OCI-LY7 (cell line): Measurements from ENCODE around the gene ASB11. TPM values are rescaled to one million over a fixed set of nuclear protein-coding genes. Genes with fewer than 3 reads are reported as not detected.

Experiments used
- BruUV-seq: library from RNA; stranded (reverse); fragments of 400-500 nt; replicated peaks from 2 replicates; lab custom pipeline; 2021; lab: Mats Ljungman, UMichigan
- CTCF ChIA-PET: fragments of 300-600 bp; sonication (Branson Sonifier 250); formaldehyde crosslinking; loops from one replicate; lab custom pipeline; 2022; ENCODE audit warnings: antibody characterized with exemption; ENCODE audit not compliant: unreplicated experiment; lab: Charles Lee
- POLR2A ChIA-PET: fragments of 300-600 bp; sonication (Branson Sonifier 250); formaldehyde crosslinking; loops from one replicate; lab custom pipeline; 2022; ENCODE audit warnings: antibody characterized with exemption; lab: Charles Lee
- DNase-seq: peaks from one replicate; pipeline ENCODE4 v3.0.0-alpha.2; 2015; ENCODE audit warnings: low spot score
- H2AFZ ChIP-seq: fragments of 200-600 bp; sonication (generic), shearing (Covaris generic); 2 replicates; pipeline ENCODE4 v1.6.1; 2014; ENCODE audit warnings: mild to moderate bottlenecking, antibody characterized with exemption, low read length, moderate library complexity
- H3K27ac ChIP-seq: fragments of 200-600 bp; sonication (generic); 2 replicates; pipeline ENCODE4 v1.5.1; 2014; ENCODE audit warnings: mixed run types, low read depth, mild to moderate bottlenecking, moderate library complexity, low read length, inconsistent platforms; ENCODE audit not compliant: poor library complexity, severe bottlenecking
- H3K36me3 ChIP-seq: fragments of 200-600 bp; sonication (generic); 2 replicates; pipeline ENCODE4 v1.6.1; 2014; ENCODE audit warnings: mild to moderate bottlenecking, antibody characterized with exemption, low read length, moderate library complexity, mixed read lengths; ENCODE audit not compliant: insufficient read depth
- H3K4me1 ChIP-seq: fragments of 200-600 bp; sonication (generic); 2 replicates; pipeline ENCODE4 v1.5.1; 2014; ENCODE audit warnings: mild to moderate bottlenecking, low read length; ENCODE audit not compliant: insufficient read depth, poor library complexity, severe bottlenecking
- H3K4me2 ChIP-seq: fragments of 200-600 bp; sonication (generic); 2 replicates; pipeline ENCODE4 v1.6.1; 2014; ENCODE audit warnings: mild to moderate bottlenecking, low read length
- H3K4me3 ChIP-seq: fragments of 200-600 bp; sonication (generic); 2 replicates; pipeline ENCODE4 v1.5.1; 2014; ENCODE audit warnings: mild to moderate bottlenecking, low read depth, low read length; ENCODE audit not compliant: poor library complexity, severe bottlenecking
- H3K79me2 ChIP-seq: fragments of 200-600 bp; sonication (generic); 2 replicates; pipeline ENCODE4 v1.6.1; 2016; ENCODE audit warnings: low read depth, mild to moderate bottlenecking, low read length, moderate library complexity, mixed read lengths; ENCODE audit not compliant: insufficient read depth
- H3K9me2 ChIP-seq: fragments of 200-600 bp; sonication (generic); 2 replicates; pipeline ENCODE4 v1.6.1; 2016; ENCODE audit warnings: mild to moderate bottlenecking, low read length, mixed read lengths; ENCODE audit not compliant: insufficient read depth
- H3K9me3 ChIP-seq: fragments of 200-600 bp; sonication (generic); 2 replicates; pipeline ENCODE4 v1.6.1; 2014; ENCODE audit warnings: mild to moderate bottlenecking, mixed run types, low read length, mixed read lengths
- H4K20me1 ChIP-seq: fragments of 200-600 bp; sonication (generic); 2 replicates; pipeline ENCODE4 v1.6.1; 2014; ENCODE audit warnings: mild to moderate bottlenecking, antibody characterized with exemption, low read length, moderate library complexity, mixed read lengths; ENCODE audit not compliant: insufficient read depth
- EZH2phosphoT487 ChIP-seq: fragments of 200-600 bp; sonication (generic); IDR thresholded peaks from 2 replicates; pipeline ENCODE4 v1.6.1; 2018; ENCODE audit warnings: low read depth, borderline replicate concordance, mild to moderate bottlenecking, mixed run types, antibody characterized with exemption, low read length, moderate library complexity, mixed read lengths
- intact Hi-C: fragments of 100-400 bp; cut with micrococcal nuclease; formaldehyde crosslinking; loops from one replicate; pipeline ENCODE4 v1.10.0; 2022; ENCODE audit not compliant: unreplicated experiment
- total RNA-seq, 2 experiments: library from RNA; depleted of rRNA in 1 of 2; stranded (reverse); fragments of >200 nt in 1 of 2; shearing (Covaris generic) in 1 of 2; gene quantifications; 2 replicates each; pipeline ENCODE4 v1.2.3, GENCODE V29; 2014 to 2022
- TF ChIP-seq, protein P1 (sequence below): fragments of 200-600 bp; sonication (generic); conservative IDR thresholded peaks from 2 replicates; pipeline ENCODE4 v1.5.1; 2014; ENCODE audit warnings: mild to moderate bottlenecking, antibody characterized with exemption, low read length, moderate library complexity, mixed read lengths

The ASB11 gene
- total RNA-seq, 2 experiments from 2014 or later: not detected

DNA sequence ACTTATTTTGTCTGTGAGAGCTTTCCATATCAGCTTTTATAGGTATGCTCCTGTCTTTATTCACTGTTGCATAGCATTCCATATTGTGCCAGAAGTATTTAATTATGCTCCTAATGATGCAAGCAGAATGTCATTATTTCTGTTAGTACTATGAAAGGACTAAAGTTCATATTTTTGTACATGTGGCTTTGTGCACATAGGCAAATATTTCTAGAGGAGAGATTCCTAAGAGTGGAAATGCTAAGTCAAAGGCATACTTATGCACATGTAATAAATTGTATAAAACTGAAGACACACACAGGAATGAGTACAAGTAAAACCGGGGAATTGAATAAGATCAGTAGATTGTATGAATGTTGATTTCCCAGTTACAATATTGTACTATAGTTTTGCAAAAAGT is 43.7 kb downstream of the ASB11 start:
- Histone ChIP-seq H3K4me2 (no peak overlapping the region), H2AFZ (no peak overlapping the region), H3K36me3 (no peaks in the 10 kb centered on the region), H3K9me3 (no peaks in the 10 kb centered on the region), H3K4me3 (no peak overlapping the region), H4K20me1 (no peaks in the 10 kb centered on the region), H3K27ac (no peak overlapping the region), H3K79me2 (no peaks in the 10 kb centered on the region), H3K9me2 (no peaks in the 10 kb centered on the region), H3K4me1 (no peaks in the 10 kb centered on the region)
- TF ChIP-seq EZH2phosphoT487: no peak
- TF ChIP-seq, protein P1, sequence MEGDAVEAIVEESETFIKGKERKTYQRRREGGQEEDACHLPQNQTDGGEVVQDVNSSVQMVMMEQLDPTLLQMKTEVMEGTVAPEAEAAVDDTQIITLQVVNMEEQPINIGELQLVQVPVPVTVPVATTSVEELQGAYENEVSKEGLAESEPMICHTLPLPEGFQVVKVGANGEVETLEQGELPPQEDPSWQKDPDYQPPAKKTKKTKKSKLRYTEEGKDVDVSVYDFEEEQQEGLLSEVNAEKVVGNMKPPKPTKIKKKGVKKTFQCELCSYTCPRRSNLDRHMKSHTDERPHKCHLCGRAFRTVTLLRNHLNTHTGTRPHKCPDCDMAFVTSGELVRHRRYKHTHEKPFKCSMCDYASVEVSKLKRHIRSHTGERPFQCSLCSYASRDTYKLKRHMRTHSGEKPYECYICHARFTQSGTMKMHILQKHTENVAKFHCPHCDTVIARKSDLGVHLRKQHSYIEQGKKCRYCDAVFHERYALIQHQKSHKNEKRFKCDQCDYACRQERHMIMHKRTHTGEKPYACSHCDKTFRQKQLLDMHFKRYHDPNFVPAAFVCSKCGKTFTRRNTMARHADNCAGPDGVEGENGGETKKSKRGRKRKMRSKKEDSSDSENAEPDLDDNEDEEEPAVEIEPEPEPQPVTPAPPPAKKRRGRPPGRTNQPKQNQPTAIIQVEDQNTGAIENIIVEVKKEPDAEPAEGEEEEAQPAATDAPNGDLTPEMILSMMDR: no peak
- ChIA-PET POLR2A (no interaction called here), CTCF (no interaction called here)
- DNase-seq: no peak
- intact Hi-C loops: no loop called here
- BruUV-seq: no TSS peak

- intact Hi-C loops: no loop called here
- TF ChIP-seq, protein P1: no peak
- TF ChIP-seq EZH2phosphoT487: no peak
- BruUV-seq: no TSS peak
- Histone ChIP-seq H2AFZ (no peak within 1 kb of the TSS), H3K9me2 (no peaks in the 10 kb centered on the region), H3K79me2 (no peaks in the 10 kb centered on the region), H4K20me1 (no peaks in the 10 kb centered on the region), H3K4me3 (no peak within 1 kb of the TSS), H3K4me1 (no peaks in the 10 kb centered on the region), H3K9me3 (no peaks in the 10 kb centered on the region), H3K27ac (no peak within 1 kb of the TSS), H3K36me3 (no peaks in the 10 kb centered on the region), H3K4me2 (no peak within 1 kb of the TSS)
- POLR2A ChIA-PET: no interaction called here
- CTCF ChIA-PET: no interaction called here
- no peak for DNase-seq
Measured at GRCh38 chrX:15269618-15270521, 45.6 kb downstream of the ASB11 start, which contains the start of gene ASB9. Gene ASB9 (minus strand): TSS chrX:15270083. CDS start chrX:15269874, 209 bp downstream.

- Histone ChIP-seq H3K9me3 (no peaks in the 10 kb centered on the region), H3K27ac (no peak overlapping the region), H3K4me1 (no peaks in the 10 kb centered on the region), H3K36me3 (no peaks in the 10 kb centered on the region), H3K4me3 (no peak overlapping the region), H2AFZ (no peak overlapping the region), H3K4me2 (no peak overlapping the region), H3K9me2 (no peaks in the 10 kb centered on the region), H3K79me2 (no peaks in the 10 kb centered on the region), H4K20me1 (no peaks in the 10 kb centered on the region)
- DNase-seq: no peak
- POLR2A ChIA-PET: no interaction called here
- no peak for TF ChIP-seq EZH2phosphoT487
- TF ChIP-seq, protein P1: no peak
- CTCF ChIA-PET: no interaction called here
- BruUV-seq: no TSS peak
- intact Hi-C loops: no loop called here
Measured at GRCh38 chrX:15269120-15269519, 46.3 kb downstream of the ASB11 start.
